HUDEP-2 (cell line): Measurements from ENCODE around the gene ZNF366.

Source experiments
- DNase-seq, 76 experiments: peaks; one replicate each; lab custom pipeline; 2025; ENCODE audit not compliant: unreplicated experiment in 76 of 76; lab: John Stamatoyannopoulos, UW

Gene ZNF366

GRCh38 chr5:72443883-72444282 lies 63.3 kb downstream of the ZNF366 start:
- DNase-seq = no peak

- no peak for DNase-seq
Observed at GRCh38 chr5:72441862-72442540, 65.2 kb downstream of the ZNF366 start.

GRCh38 chr5:72441094-72441723 lies 66.0 kb downstream of the ZNF366 start:
- DNase-seq = no peak

GRCh38 chr5:72440207-72440638 lies 67.0 kb downstream of the ZNF366 start:
- DNase-seq = no peak

GRCh38 chr5:72439192-72439591 lies 68.0 kb downstream of the ZNF366 start:
- DNase-seq = no peak

- no peak for DNase-seq
Observed at GRCh38 chr5:72438141-72438540, 69.1 kb downstream of the ZNF366 start.

- peak in 2 of 76 experiments; percentile 1 to 2 for DNase-seq
Observed at GRCh38 chr5:72436796-72437471, 70.3 kb downstream of the ZNF366 start.

- no peak for DNase-seq
Observed at GRCh38 chr5:72434781-72435437, 72.3 kb downstream of the ZNF366 start.

GRCh38 chr5:72434056-72434780 lies 73.0 kb downstream of the ZNF366 start:
- no peak for DNase-seq

GRCh38 chr5:72433522-72433921 lies 73.7 kb downstream of the ZNF366 start:
- DNase-seq = no peak

- no peak for DNase-seq
Observed at GRCh38 chr5:72428669-72429068, 78.5 kb downstream of the ZNF366 start.

- no peak for DNase-seq
Observed at GRCh38 chr5:72427488-72428437, 79.4 kb downstream of the ZNF366 start.

- no peak for DNase-seq
Observed at GRCh38 chr5:72427016-72427415, 80.2 kb downstream of the ZNF366 start.

- no peak for DNase-seq
Observed at GRCh38 chr5:72426019-72426418, 81.2 kb downstream of the ZNF366 start.

GRCh38 chr5:72418271-72418670 lies 88.9 kb downstream of the ZNF366 start:
- DNase-seq = no peak

GRCh38 chr5:72417333-72418062 lies 89.7 kb downstream of the ZNF366 start:
- DNase-seq = no peak

- DNase-seq = no peak
Observed at GRCh38 chr5:72415616-72416325, 91.4 kb downstream of the ZNF366 start.

GRCh38 chr5:72412283-72413055 lies 94.7 kb downstream of the ZNF366 start:
- no peak for DNase-seq
